ENCODE measurements around the gene SPATA18.
"Not testable (repeated sequence)": the region's sequence is repeated elsewhere in the genome, so short reads cannot be mapped to it uniquely, and the experiment has no call there.

SPATA18 gene

DNA sequence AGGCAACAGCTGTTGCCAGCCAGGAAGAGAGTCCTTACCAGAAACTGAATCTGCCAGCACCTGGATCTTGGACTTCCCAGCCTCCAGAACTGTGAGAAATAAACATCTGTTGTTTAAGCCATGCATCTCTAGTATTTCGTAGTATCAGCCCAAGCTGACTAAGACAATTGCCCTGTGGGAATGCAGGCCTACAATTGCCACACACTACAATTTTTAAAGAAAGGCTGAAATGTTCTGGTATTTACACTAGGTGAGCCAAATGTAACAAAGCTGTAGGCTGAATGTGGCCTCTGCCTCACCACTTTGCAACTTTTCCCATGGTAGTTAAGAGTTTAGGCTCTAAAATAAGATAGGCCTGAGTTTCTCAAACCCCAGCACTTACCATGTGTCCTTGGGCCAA is 59.1 kb downstream of the SPATA18 start:
- no peak for DNase-seq

DNA sequence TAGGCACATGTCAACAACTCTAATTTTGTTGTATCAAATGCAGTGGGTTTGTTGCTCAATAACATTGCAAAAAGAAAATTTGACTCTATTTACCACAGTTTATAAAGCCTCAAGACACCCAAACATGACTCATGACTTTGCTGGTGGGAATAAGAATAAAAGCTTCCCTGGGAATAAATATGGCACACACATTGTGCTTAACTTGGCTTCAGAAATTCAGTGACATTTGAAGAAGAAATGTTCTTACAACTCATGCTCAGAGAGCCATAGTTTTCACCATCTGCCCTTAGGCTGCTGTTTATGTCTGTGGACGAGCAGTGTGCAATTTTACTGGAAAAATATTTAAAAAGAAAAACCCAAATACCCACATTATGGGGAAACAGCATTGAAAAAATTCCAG is 60.9 kb downstream of the SPATA18 start:
- DNase-seq, result no peak

DNA sequence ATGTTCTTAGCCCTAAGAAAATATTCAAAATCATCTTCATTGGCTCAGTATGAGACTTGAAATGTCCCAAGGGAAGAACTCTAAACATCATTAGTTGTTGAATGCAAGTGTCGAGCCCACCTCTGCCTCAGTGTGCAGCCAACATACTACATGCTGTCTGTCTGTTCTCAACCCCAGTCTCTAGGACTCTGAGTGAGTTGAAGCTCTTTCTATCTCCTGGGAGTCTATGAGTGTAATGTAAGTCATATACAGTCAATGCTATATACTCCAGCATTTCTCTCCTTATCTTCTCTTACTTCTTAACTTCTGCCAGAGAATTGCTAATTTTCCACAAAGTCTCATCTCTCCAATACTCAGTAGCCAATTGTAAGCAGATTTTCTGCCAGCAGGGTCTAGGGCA is 61.3 kb downstream of the SPATA18 start:
- no peak for DNase-seq

DNA sequence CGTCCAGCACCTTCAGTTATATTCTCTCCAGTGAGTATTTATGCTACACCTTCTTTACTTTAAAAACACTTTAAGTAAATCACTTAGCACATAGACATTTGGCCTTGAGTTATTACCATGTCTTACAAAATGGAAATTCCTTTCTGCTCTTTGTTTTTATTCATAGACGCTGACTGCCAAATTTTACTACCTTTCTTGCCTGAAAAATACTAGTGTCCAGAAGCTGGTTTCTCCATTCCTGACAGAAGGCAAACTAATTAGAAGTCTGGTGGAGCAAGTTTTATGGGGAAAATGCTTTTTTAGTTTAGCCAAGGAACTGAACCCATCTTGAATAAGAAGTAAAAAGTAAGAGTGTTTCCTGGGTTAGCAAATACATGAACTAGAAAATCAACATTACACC is 65.5 kb downstream of the SPATA18 start:
- no peak for DNase-seq

DNA sequence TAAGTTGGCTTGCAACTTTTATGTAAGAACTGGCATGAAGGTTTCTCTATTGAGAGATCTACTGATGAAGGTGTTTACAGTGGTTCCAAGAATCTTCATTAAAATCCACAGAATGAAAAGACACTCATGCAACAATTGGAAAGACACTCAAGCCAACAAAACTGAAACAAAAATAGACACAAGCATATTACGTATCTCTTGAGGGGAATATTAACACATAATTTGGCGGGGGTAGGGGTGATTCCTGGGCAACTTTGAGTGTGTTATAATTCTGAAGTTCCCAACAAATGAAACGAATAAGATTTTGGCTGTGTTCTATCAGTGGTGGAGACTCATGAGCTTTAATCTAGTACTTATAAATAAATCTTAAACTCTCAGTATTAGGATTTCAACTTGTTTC is 75.1 kb downstream of the SPATA18 start:
- DNase-seq, result no peak

DNA sequence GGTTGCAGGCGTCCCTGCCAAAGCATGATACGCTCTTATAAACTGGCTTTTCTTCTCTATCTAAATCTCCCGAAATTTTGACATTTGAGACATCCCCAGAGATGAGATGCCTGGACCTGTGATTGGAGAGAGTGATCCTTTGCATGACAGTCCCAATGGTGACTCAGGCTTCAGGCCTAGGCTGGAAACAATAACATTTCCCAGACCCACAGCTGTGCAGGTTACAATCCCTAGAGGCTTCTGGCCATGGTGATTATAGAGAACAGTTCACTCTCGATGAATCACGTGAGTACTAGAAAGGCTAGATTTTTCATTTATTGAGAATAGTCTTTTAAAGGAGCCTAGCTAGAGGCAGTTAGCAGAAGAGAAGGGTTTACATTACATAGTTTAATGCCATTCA is 75.9 kb downstream of the SPATA18 start:
- DNase-seq, result no peak

DNA sequence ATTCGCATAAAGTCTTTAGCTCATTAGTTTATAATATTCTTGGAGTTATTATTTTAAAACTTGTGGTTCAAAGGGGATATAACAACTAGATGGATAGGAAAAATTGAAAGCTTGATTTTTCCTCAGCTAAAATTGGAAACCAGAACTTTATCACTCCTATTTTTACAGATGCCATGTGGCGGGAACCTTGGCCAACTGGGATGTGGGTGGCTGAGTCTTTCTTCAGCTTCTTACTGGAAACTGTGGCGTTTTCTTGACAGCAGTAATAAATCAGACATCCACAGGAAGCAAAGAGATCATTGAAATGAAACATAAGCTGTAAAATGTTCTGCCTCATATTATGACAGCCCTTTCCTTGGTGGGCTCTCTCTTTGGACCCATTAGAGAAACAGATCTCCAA is 84.1 kb downstream of the SPATA18 start:
- no peak for DNase-seq

DNA sequence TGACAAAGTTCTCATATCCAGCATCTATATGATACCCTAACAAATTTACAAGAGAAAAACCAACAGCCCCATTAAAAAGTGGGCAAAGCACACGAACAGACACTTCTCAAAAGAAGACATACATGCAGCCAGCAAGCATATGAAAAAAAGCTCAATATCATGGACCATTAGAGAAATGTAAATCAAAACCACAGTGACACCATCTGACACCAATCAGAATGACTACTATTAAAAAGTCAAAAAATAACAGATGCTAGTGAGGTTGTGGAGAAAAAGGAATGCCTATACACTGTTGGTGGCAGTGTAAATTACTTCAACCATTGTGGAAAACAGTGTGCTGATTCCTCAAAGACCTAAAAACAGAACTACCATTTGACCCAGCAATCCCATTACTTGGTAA is 86.0 kb downstream of the SPATA18 start:
- not testable (repeated sequence) for DNase-seq

DNA sequence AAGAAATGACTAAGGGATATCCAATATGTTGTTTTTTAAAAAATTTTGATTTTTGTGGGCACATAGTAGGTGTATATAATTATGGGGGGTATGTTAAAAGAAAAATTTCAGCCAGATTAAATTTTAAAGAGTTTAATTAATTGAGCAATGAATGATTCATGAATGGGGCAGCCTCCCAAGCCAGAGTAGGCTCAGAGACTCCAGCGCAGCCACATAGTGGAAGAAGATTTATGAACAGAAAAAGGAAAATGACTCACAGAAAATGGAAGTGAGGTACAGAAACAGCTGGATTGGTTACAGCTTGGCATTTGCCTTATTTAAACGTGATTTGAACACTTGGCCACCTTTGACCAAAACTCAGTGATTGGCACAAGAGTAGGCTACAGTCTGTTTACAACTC is 91.7 kb downstream of the SPATA18 start:
- DNase-seq, result no peak

DNA sequence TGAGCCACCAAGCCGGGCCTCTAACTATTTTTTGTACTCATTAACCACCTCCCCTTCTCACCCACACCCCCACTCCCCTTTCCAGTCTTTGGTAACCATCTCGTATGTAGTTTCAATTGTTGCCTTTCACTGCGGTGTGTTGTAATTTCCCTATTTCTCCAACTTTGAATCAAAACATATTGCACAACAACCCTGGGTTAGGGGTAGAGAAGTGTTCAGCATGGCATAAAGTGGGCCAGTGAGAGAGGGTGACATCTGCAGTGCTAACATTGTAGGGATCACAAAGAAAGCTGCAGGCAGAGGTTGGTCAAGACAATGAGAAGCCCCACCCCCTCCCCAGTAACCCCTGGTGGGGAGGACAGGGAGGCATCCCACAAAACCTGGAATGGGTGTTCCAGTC is 92.7 kb downstream of the SPATA18 start:
- DNase-seq, result no peak

DNA sequence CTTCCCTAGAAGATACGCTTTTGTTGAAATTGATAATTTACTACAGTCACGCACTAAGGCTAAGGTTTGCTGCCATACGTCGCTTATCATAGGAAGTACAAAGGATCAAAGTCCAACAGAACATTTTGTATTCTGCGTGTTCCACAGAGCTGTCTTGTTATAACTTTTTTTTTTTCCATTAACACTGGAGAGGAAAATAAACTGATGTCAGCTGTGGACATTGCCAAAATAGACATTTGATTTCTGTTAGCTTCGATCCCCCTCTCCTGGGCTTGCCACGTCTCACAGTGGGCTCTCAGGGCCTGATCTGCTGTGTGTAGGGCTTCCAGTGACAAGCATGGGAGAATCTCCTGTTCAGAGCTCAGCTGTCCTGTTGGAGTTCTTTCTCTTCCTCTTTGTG is 93.3 kb downstream of the SPATA18 start:
- no peak for DNase-seq
